ENCODE measurements around the gene CD2. TPM values are rescaled to one million over a fixed set of nuclear protein-coding genes. Genes with fewer than 3 reads are reported as not detected.

The CD2 gene
- total RNA-seq, 2 experiments from 2014 or later, result 150 to 151 TPM

DNA sequence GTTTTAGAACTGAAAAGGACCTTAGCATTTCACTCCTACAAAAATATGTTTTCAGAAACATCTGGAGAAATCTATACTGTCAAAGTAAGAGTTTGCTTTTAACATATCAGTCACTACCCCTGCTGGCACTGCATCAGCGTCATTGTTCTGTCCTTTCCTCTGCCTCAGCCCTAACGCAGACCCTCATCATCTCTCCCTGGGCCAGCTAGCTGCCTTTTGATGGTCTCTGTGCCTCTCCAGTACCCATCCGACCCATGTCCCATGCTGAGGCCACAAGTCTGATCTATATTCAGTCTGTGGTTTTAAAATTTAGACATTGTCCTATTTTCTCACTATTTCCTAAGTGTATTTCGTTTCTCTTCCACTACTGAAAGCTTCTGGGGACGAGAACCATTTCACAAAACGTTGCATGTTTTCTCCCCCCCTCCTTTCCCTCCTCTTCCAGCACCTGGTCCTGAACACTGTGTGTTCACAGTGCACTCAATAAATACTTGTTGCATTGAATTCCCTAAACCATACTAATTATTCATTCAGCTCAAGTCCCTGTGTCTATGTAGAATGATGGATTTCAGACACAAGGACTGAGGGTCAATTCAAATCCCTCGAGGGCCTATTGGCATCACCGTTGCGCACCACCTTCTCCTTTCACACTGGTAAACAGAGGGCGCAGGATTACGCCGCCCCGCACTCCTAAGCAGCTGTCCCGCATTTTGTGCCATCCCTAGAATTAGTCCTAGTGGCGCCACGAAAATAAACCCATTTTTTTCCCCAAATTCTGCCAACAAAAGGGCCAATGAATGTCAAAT is 53.4 kb downstream of the CD2 start:
- Mint-ChIP-seq H3K36me3 (ENCODE audit: low read depth) (peaks cover 21% of the 10 kb centered on the region), H3K4me1 (ENCODE audit: low read depth) (peaks cover 92% of the 10 kb centered on the region), H3K27ac (peak overlapping the region; percentile 93), H3K27me3 (no peaks in the 10 kb centered on the region), H3K4me3 (peak overlapping the region; percentile 39), H3K9me3 (no peaks in the 10 kb centered on the region)
- ChIA-PET POLR2A (interaction anchor here (1.0 to 15.2 kb wide), 6 partner anchors 8 to 70 kb away, joined by 4 to 290 read pairs (median 10); no protein-coding TSS in a partner anchor), CTCF (interaction anchor here (4.4 kb wide), 1 partner anchor 38 kb away, joined by 16 read pairs; no protein-coding TSS in a partner anchor)
- H3K4me1 ChIP-seq (ENCODE audit: insufficient read depth, low read length), result peaks cover 65% of the 10 kb centered on the region
- H3K27me3 ChIP-seq (ENCODE audit: control insufficient read depth in 1 of 2, insufficient read depth in 2 of 2, low read length in 2 of 2), result no peaks in the 10 kb centered on the region
- TF ChIP-seq, protein P1, sequence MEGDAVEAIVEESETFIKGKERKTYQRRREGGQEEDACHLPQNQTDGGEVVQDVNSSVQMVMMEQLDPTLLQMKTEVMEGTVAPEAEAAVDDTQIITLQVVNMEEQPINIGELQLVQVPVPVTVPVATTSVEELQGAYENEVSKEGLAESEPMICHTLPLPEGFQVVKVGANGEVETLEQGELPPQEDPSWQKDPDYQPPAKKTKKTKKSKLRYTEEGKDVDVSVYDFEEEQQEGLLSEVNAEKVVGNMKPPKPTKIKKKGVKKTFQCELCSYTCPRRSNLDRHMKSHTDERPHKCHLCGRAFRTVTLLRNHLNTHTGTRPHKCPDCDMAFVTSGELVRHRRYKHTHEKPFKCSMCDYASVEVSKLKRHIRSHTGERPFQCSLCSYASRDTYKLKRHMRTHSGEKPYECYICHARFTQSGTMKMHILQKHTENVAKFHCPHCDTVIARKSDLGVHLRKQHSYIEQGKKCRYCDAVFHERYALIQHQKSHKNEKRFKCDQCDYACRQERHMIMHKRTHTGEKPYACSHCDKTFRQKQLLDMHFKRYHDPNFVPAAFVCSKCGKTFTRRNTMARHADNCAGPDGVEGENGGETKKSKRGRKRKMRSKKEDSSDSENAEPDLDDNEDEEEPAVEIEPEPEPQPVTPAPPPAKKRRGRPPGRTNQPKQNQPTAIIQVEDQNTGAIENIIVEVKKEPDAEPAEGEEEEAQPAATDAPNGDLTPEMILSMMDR (IDR thresholded peaks at IDR 0.05), result no peak
- DNase-seq (peak in 2 of 14 experiments; percentile 41 to 47), ATAC-seq (ENCODE audit: poor library complexity) (no peak)
- peaks cover 0 to 5% of the 10 kb centered on the region in 2 experiments for H3K9me3 ChIP-seq (ENCODE audit: control insufficient read depth in 1 of 2, insufficient read depth in 1 of 2, low read length in 2 of 2)
- H3K36me3 ChIP-seq (ENCODE audit: insufficient read depth, low read length), result no peaks in the 10 kb centered on the region
- peak overlapping the region; percentile 21 to 80 for H3K27ac ChIP-seq (ENCODE audit: low read depth in 1 of 2, low read length in 2 of 2)
- intact Hi-C loops (cut with DNase I, micrococcal nuclease), result no loop called here
- no peak overlapping the region for H3K4me3 ChIP-seq (ENCODE audit: low read length)

DNA sequence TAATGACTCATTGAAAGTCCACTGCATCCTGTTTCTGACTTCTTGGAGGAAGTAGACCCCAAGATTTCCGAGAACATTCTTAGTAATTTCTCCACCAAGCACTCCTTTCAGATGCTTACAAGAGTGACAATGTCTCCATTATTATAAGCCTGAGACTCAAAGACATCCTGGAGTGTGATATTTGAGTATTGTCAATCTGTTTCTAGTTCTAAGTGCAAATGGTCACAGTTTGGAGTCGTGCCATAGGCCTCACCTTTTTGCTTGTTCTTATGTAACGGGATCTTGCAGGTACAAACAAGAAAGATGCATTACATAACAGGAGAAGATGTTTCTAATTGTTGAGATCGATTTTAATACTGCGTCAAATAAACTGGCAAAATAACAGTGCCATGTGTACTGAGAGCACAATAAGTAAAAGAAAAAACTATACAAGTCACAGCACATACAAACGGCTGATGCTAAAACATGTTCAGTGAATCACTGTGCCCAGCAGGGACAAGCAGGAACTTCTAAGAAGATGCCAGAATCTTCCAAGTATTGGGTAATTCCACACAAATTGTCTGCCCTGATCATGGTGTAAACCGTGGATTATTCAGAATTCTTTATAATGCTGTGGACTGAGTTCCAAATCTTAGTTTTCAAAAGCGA is 54.1 kb downstream of the CD2 start:
- no peaks in the 10 kb centered on the region for H3K36me3 ChIP-seq (ENCODE audit: insufficient read depth, low read length)
- H3K4me3 ChIP-seq (ENCODE audit: low read length), result peak overlapping the region; percentile 18
- Mint-ChIP-seq H3K4me1 (ENCODE audit: low read depth) (peaks cover 88% of the 10 kb centered on the region), H3K4me3 (peak overlapping the region; percentile 39), H3K27me3 (no peaks in the 10 kb centered on the region), H3K9me3 (no peaks in the 10 kb centered on the region), H3K27ac (peak overlapping the region; percentile 93), H3K36me3 (ENCODE audit: low read depth) (peaks cover 25% of the 10 kb centered on the region)
- H3K9me3 ChIP-seq (ENCODE audit: control insufficient read depth in 1 of 2, insufficient read depth in 1 of 2, low read length in 2 of 2), result peaks cover 0 to 11% of the 10 kb centered on the region in 2 experiments
- TF ChIP-seq, protein P1 (IDR thresholded peaks at IDR 0.05), result no peak
- H3K27me3 ChIP-seq (ENCODE audit: control insufficient read depth in 1 of 2, insufficient read depth in 2 of 2, low read length in 2 of 2), result no peaks in the 10 kb centered on the region
- ATAC-seq (ENCODE audit: poor library complexity) (no peak), DNase-seq (peak in 2 of 14 experiments; percentile 52 to 55)
- H3K4me1 ChIP-seq (ENCODE audit: insufficient read depth, low read length), result peaks cover 58% of the 10 kb centered on the region
- POLR2A ChIA-PET, result interaction anchor here (0.9 to 15.2 kb wide), 7 partner anchors 39 to 252 kb away, joined by 3 to 290 read pairs (median 12); partner anchors contain the start of genes CD2 and TTF2
- intact Hi-C loops (cut with DNase I, micrococcal nuclease), result no loop called here
- peak overlapping the region; percentile 21 to 80 for H3K27ac ChIP-seq (ENCODE audit: low read depth in 1 of 2, low read length in 2 of 2)
- CTCF ChIA-PET, result interaction anchor here (1.4 to 4.4 kb wide), 2 partner anchors 39 to 71 kb away, joined by 4 to 16 read pairs; no protein-coding TSS in a partner anchor

DNA sequence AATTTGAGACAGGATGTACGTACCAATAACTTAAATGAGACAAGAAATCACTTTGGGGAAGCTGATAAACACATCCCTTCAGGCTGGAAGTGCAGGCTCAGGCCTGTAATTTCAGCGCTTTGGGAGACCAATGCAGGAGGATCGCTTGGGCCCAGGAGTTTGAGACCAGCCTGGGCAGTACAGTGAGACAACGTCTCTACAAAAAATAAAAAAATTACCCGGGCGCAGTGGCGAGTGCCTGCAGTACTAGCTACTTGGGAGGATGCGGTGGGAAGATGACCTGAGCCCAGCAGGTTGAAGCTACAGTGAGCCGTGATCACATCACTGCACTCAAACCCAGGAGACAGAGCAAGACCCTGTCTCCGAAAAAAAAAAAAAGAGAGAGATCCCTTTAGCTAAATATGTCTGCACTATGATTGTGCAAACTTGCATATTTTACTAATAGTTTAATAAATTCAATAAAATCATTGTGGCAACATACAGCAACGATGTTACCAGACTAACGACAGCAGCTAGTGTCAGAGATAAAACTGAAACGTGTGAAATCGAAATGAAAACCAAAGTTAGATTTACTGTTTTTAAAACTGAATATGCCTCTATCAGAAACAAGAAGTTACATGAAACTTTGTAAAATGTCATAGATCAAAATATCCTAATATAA is 54.7 kb downstream of the CD2 start:
- ATAC-seq (ENCODE audit: poor library complexity), result peak; percentile 56
- Mint-ChIP-seq H3K4me1 (ENCODE audit: low read depth) (peaks cover 82% of the 10 kb centered on the region), H3K27ac (peak overlapping the region; percentile 93), H3K27me3 (no peaks in the 10 kb centered on the region), H3K36me3 (ENCODE audit: low read depth) (peaks cover 32% of the 10 kb centered on the region), H3K9me3 (peaks cover 2% of the 10 kb centered on the region), H3K4me3 (peak overlapping the region; percentile 39)
- H3K4me1 ChIP-seq (ENCODE audit: insufficient read depth, low read length), result peaks cover 55% of the 10 kb centered on the region
- H3K36me3 ChIP-seq (ENCODE audit: insufficient read depth, low read length), result no peaks in the 10 kb centered on the region
- peak in 5 of 14 experiments; percentile 24 to 75 (median 51) for DNase-seq
- intact Hi-C loops (cut with DNase I, micrococcal nuclease), result no loop called here
- peak overlapping the region; percentile 18 for H3K4me3 ChIP-seq (ENCODE audit: low read length)
- POLR2A ChIA-PET, result interaction anchor here (0.7 to 15.2 kb wide), 8 partner anchors 15 to 251 kb away, joined by 3 to 290 read pairs (median 5); partner anchors contain the start of genes CD2 and TTF2
- H3K27ac ChIP-seq (ENCODE audit: low read depth in 1 of 2, low read length in 2 of 2), result peak overlapping the region; percentile 21 to 80
- CTCF ChIA-PET, result interaction anchor here (0.7 to 4.4 kb wide), 4 partner anchors 40 to 72 kb away, joined by 3 to 16 read pairs (median 5); no protein-coding TSS in a partner anchor
- H3K9me3 ChIP-seq (ENCODE audit: control insufficient read depth in 1 of 2, insufficient read depth in 1 of 2, low read length in 2 of 2), result peaks cover 0 to 14% of the 10 kb centered on the region in 2 experiments
- no peaks in the 10 kb centered on the region for H3K27me3 ChIP-seq (ENCODE audit: control insufficient read depth in 1 of 2, insufficient read depth in 2 of 2, low read length in 2 of 2)
- TF ChIP-seq, protein P1 (IDR thresholded peaks at IDR 0.05), result no peak
